ENCODE data around the gene LHX6. TPM values are rescaled to one million over a fixed set of nuclear protein-coding genes. Genes with fewer than 3 reads are reported as not detected.

Gene LHX6
- total RNA-seq, 1 experiment from 2014 or later: 4.1 TPM

- no peak for ATAC-seq
- BruUV-seq (replicated peaks): no TSS peak
- intact Hi-C loops (cut with micrococcal nuclease): no loop called here
- CTCF ChIA-PET: no interaction called here
- no peak for TF ChIP-seq EZH2phosphoT487 (IDR thresholded peaks at IDR 0.05; ENCODE audit: borderline replicate concordance)
- TF ChIP-seq SIN3A (IDR thresholded peaks at IDR 0.05; ENCODE audit: low read depth): no peak
- TF ChIP-seq SRF (IDR thresholded peaks at IDR 0.05; ENCODE audit: low read depth): no peak
- no peak for TF ChIP-seq ZNF274 (IDR thresholded peaks at IDR 0.05; ENCODE audit: low read depth, low read length)
- POLR2A ChIA-PET: no interaction called here
- H3K36me3 ChIP-seq (ENCODE audit: control insufficient read depth in 1 of 2, insufficient read depth in 2 of 2, low read length in 2 of 2): no peaks in the 10 kb centered on the region
- no peaks in the 10 kb centered on the region for H3K79me2 ChIP-seq (ENCODE audit: insufficient read depth, low read length)
- H3K4me2 ChIP-seq (ENCODE audit: low read length): no peak overlapping the region
- no peaks in the 10 kb centered on the region for H3K27me3 ChIP-seq (ENCODE audit: insufficient read depth, low read length)
- RAD21 ChIA-PET (ENCODE audit: low non-redundant PET in 1 of 2, low total read pairs in 2 of 2, uncharacterized antibody in 2 of 2, unreplicated experiment in 2 of 2): no interaction called here
- no peak for DNase-seq (ENCODE audit: low read depth, low spot score)
- H2AFZ ChIP-seq (ENCODE audit: low read depth, low read length, poor library complexity, severe bottlenecking): no peak overlapping the region
- H3K9me2 ChIP-seq (ENCODE audit: insufficient read depth): no peaks in the 10 kb centered on the region
- H3K27ac ChIP-seq (ENCODE audit: low read depth, low read length): no peak overlapping the region
- H3K9me3 ChIP-seq (ENCODE audit: control insufficient read depth in 1 of 2, insufficient read depth in 1 of 2, low read depth in 1 of 2, low read length in 2 of 2): no peaks in the 10 kb centered on the region
- no peak overlapping the region for H3K4me3 ChIP-seq (replicated peaks in 1 of 2; ENCODE audit: low read depth in 1 of 2, low read length in 2 of 2)
- no peak overlapping the region for H3K9ac ChIP-seq (ENCODE audit: low read length)
- H3K4me1 ChIP-seq (ENCODE audit: control insufficient read depth in 1 of 2, insufficient read depth in 2 of 2, low read length in 2 of 2): peaks cover 9 to 12% of the 10 kb centered on the region in 2 experiments
- no peaks in the 10 kb centered on the region for H4K20me1 ChIP-seq (ENCODE audit: insufficient read depth)
Observed at GRCh38 chr9:122205176-122205575, 23.6 kb downstream of the LHX6 start.

GRCh38 chr9:122204491-122204890, 24.3 kb downstream of the LHX6 start:
- Histone ChIP-seq H3K27me3 (ENCODE audit: insufficient read depth, low read length) (no peaks in the 10 kb centered on the region), H3K9me3 (ENCODE audit: control insufficient read depth in 1 of 2, insufficient read depth in 1 of 2, low read depth in 1 of 2, low read length in 2 of 2) (no peaks in the 10 kb centered on the region), H3K36me3 (ENCODE audit: control insufficient read depth in 1 of 2, insufficient read depth in 2 of 2, low read length in 2 of 2) (no peaks in the 10 kb centered on the region), H3K9ac (ENCODE audit: low read length) (no peak overlapping the region), H3K79me2 (ENCODE audit: insufficient read depth, low read length) (no peaks in the 10 kb centered on the region), H3K4me3 (replicated peaks in 1 of 2; ENCODE audit: low read depth in 1 of 2, low read length in 2 of 2) (no peak overlapping the region), H3K9me2 (ENCODE audit: insufficient read depth) (no peaks in the 10 kb centered on the region), H3K27ac (ENCODE audit: low read depth, low read length) (no peak overlapping the region), H4K20me1 (ENCODE audit: insufficient read depth) (no peaks in the 10 kb centered on the region), H3K4me1 (ENCODE audit: control insufficient read depth in 1 of 2, insufficient read depth in 2 of 2, low read length in 2 of 2) (peaks cover 9 to 12% of the 10 kb centered on the region in 2 experiments), H2AFZ (ENCODE audit: low read depth, low read length, poor library complexity, severe bottlenecking) (no peak overlapping the region), H3K4me2 (ENCODE audit: low read length) (no peak overlapping the region)
- ATAC-seq (no peak), DNase-seq (ENCODE audit: low read depth, low spot score) (no peak)
- intact Hi-C loops (cut with micrococcal nuclease): no loop called here
- ChIA-PET CTCF (no interaction called here), POLR2A (no interaction called here), RAD21 (ENCODE audit: low non-redundant PET in 1 of 2, low total read pairs in 2 of 2, uncharacterized antibody in 2 of 2, unreplicated experiment in 2 of 2) (no interaction called here)
- no TSS peak for BruUV-seq (replicated peaks)
- no peak for TF ChIP-seq FOSL1 (IDR thresholded peaks at IDR 0.05; ENCODE audit: low read depth)
- TF ChIP-seq ZFX (IDR thresholded peaks at IDR 0.05): no peak
- no peak for TF ChIP-seq CBX3 (IDR thresholded peaks at IDR 0.05; ENCODE audit: low read depth)
- TF ChIP-seq CTCF (IDR thresholded peaks at IDR 0.05 in 2 of 3, conservative IDR thresholded peaks at IDR 0.05 in 1 of 3; ENCODE audit: borderline replicate concordance in 1 of 3, insufficient read depth in 1 of 3, low read depth in 2 of 3, low read length in 2 of 3): no peak
- TF ChIP-seq CEBPB (IDR thresholded peaks at IDR 0.05; ENCODE audit: low read depth): no peak
- TF ChIP-seq ZBTB33 (IDR thresholded peaks at IDR 0.05; ENCODE audit: extremely low read depth, insufficient replicate concordance, low read length): no peak
- no peak for TF ChIP-seq JUND (IDR thresholded peaks at IDR 0.05)
- TF ChIP-seq RAD21 (IDR thresholded peaks at IDR 0.05; ENCODE audit: low read depth): no peak
